Naive B cell (primary cell): ENCODE measurements around the gene MRLN. TPM values are rescaled to one million over a fixed set of nuclear protein-coding genes. Genes with fewer than 3 reads are reported as not detected.

Source experiments
- ATAC-seq, 2 donors: fragments of 150-1000 bp; cut with Tn5 transposase; 2 replicates each; pipeline ENCODE4 v1.10.0; 2021; ENCODE audit warnings: low read depth in 2 of 2, mild to moderate bottlenecking in 2 of 2, moderate library complexity in 2 of 2
- DNase-seq: peaks from one replicate; pipeline ENCODE4 v3.0.0; 2022
- H3K27ac Mint-ChIP-seq, 6 donors: one replicate each; pipeline ENCODE4 v1.8.0; 2020 to 2022; ENCODE audit warnings: mild to moderate bottlenecking in 6 of 6, mixed read lengths in 6 of 6, moderate library complexity in 5 of 6, inconsistent platforms in 2 of 6
- H3K27me3 Mint-ChIP-seq, 3 donors: one replicate each; pipeline ENCODE4 v1.8.0; 2021 to 2022; ENCODE audit warnings: mixed read lengths in 3 of 3, mild to moderate bottlenecking in 1 of 3
- H3K36me3 Mint-ChIP-seq, 2 donors: one replicate each; pipeline ENCODE4 v1.8.0; 2020 to 2022; ENCODE audit warnings: mixed read lengths in 2 of 2, inconsistent platforms in 1 of 2, mild to moderate bottlenecking in 1 of 2
- H3K4me1 Mint-ChIP-seq, 3 donors: one replicate each; pipeline ENCODE4 v1.8.0; 2020 to 2022; ENCODE audit warnings: mixed read lengths in 3 of 3, inconsistent platforms in 1 of 3, mild to moderate bottlenecking in 1 of 3, moderate library complexity in 1 of 3
- H3K4me3 Mint-ChIP-seq, 8 donors: one replicate each; pipeline ENCODE4 v1.8.0; 2020 to 2022; ENCODE audit warnings: mild to moderate bottlenecking in 8 of 8, mixed read lengths in 8 of 8, moderate library complexity in 8 of 8, inconsistent platforms in 2 of 8
- H3K9me3 Mint-ChIP-seq, 7 donors: one replicate each; pipeline ENCODE4 v1.8.0; 2020 to 2022; ENCODE audit warnings: mixed read lengths in 7 of 7, mild to moderate bottlenecking in 5 of 7, inconsistent platforms in 2 of 7, moderate library complexity in 1 of 7
- polyA plus RNA-seq, 6 donors: library from polyadenylated mRNA; unstranded; fragments of 300-500 nt; fragmentation: Illumina TruSeq; gene quantifications; one replicate each; pipeline ENCODE4 v1.2.3, GENCODE V29; 2021; ENCODE audit warnings: low read depth in 6 of 6

MRLN gene
- polyA plus RNA-seq, 6 donors from 2014 or later: not detected

- ATAC-seq (peak; percentile 86 to 87), DNase-seq (peak; percentile 37)
- Mint-ChIP-seq H3K36me3 (no peaks in the 10 kb centered on the region), H3K27ac (peak within 1 kb of the TSS in 3 of 6 donors; percentile 24 to 69 (median 41)), H3K4me3 (peak within 1 kb of the TSS; percentile 69 to 91 (median 86)), H3K27me3 (peaks cover 22 to 49% (median 44%) of the 10 kb centered on the region in 3 donors), H3K4me1 (peaks cover 6 to 18% (median 15%) of the 10 kb centered on the region in 3 donors), H3K9me3 (no peaks in the 10 kb centered on the region)
Measured at GRCh38 chr10:59709395-59710125, 43.7 kb downstream of the MRLN start, which contains the start of gene SLC16A9. Gene SLC16A9 (minus strand): TSS chr10:59709850. CDS start chr10:59684291, 25,559 bp downstream.

GRCh38 chr10:59708816-59709394 is 44.4 kb downstream of the MRLN start:
- Mint-ChIP-seq H3K36me3 (no peaks in the 10 kb centered on the region), H3K27ac (no peak overlapping the region), H3K9me3 (no peaks in the 10 kb centered on the region), H3K4me1 (peaks cover 6 to 18% (median 15%) of the 10 kb centered on the region in 3 donors), H3K27me3 (peaks cover 26 to 46% (median 43%) of the 10 kb centered on the region in 3 donors), H3K4me3 (peak overlapping the region in 7 of 8 donors; percentile 78 to 88 (median 85))
- peak; percentile 35 to 44 for ATAC-seq
- DNase-seq: no peak

GRCh38 chr10:59706851-59707797 is 46.1 kb downstream of the MRLN start:
- Mint-ChIP-seq H3K27me3 (peaks cover 20 to 41% (median 40%) of the 10 kb centered on the region in 3 donors), H3K4me3 (peak overlapping the region in 3 of 8 donors; percentile 27 to 88 (median 76)), H3K27ac (peak overlapping the region in 1 of 6 donors; percentile 69), H3K9me3 (no peaks in the 10 kb centered on the region), H3K4me1 (peaks cover 6 to 18% (median 15%) of the 10 kb centered on the region in 3 donors), H3K36me3 (no peaks in the 10 kb centered on the region)
- DNase-seq: no peak
- ATAC-seq: no peak

GRCh38 chr10:59705931-59706330 is 47.3 kb downstream of the MRLN start:
- ATAC-seq: no peak
- Mint-ChIP-seq H3K36me3 (no peaks in the 10 kb centered on the region), H3K9me3 (no peaks in the 10 kb centered on the region), H3K27ac (no peak overlapping the region), H3K4me1 (peaks cover 6 to 18% (median 15%) of the 10 kb centered on the region in 3 donors), H3K27me3 (peaks cover 19 to 44% (median 28%) of the 10 kb centered on the region in 3 donors), H3K4me3 (no peak overlapping the region)
- DNase-seq: no peak

- H3K36me3 Mint-ChIP-seq: no peaks in the 10 kb centered on the region
- peaks cover 12 to 38% (median 19%) of the 10 kb centered on the region in 3 donors for H3K27me3 Mint-ChIP-seq
- H3K4me3 Mint-ChIP-seq: no peak overlapping the region
- no peak overlapping the region for H3K27ac Mint-ChIP-seq
- peaks cover 6 to 12% (median 11%) of the 10 kb centered on the region in 3 donors for H3K4me1 Mint-ChIP-seq
- no peak for DNase-seq
- no peak for ATAC-seq
- H3K9me3 Mint-ChIP-seq: no peaks in the 10 kb centered on the region
Measured at GRCh38 chr10:59704630-59705029, 48.6 kb downstream of the MRLN start.

- H3K27ac Mint-ChIP-seq: no peak overlapping the region
- H3K27me3 Mint-ChIP-seq: peaks cover 4 to 29% (median 11%) of the 10 kb centered on the region in 3 donors
- no peaks in the 10 kb centered on the region for H3K36me3 Mint-ChIP-seq
- ATAC-seq (no peak), DNase-seq (no peak)
- H3K4me1 Mint-ChIP-seq: no peaks in the 10 kb centered on the region
- no peak overlapping the region for H3K4me3 Mint-ChIP-seq
- H3K9me3 Mint-ChIP-seq: no peaks in the 10 kb centered on the region
Measured at GRCh38 chr10:59702347-59702746, 50.9 kb downstream of the MRLN start.

GRCh38 chr10:59700709-59701108 is 52.5 kb downstream of the MRLN start:
- Mint-ChIP-seq H3K4me3 (no peak overlapping the region), H3K4me1 (no peaks in the 10 kb centered on the region), H3K9me3 (no peaks in the 10 kb centered on the region), H3K36me3 (no peaks in the 10 kb centered on the region), H3K27ac (no peak overlapping the region), H3K27me3 (peaks cover 0 to 13% (median 4%) of the 10 kb centered on the region in 3 donors)
- no peak for DNase-seq
- no peak for ATAC-seq

- DNase-seq (no peak), ATAC-seq (no peak)
- Mint-ChIP-seq H3K9me3 (no peaks in the 10 kb centered on the region), H3K27me3 (peaks cover 0 to 11% (median 0%) of the 10 kb centered on the region in 3 donors), H3K4me1 (no peaks in the 10 kb centered on the region), H3K27ac (no peak overlapping the region), H3K36me3 (no peaks in the 10 kb centered on the region), H3K4me3 (no peak overlapping the region)
Measured at GRCh38 chr10:59698326-59698725, 54.9 kb downstream of the MRLN start.

- Mint-ChIP-seq H3K9me3 (no peaks in the 10 kb centered on the region), H3K4me1 (no peaks in the 10 kb centered on the region), H3K36me3 (no peaks in the 10 kb centered on the region), H3K27me3 (no peaks in the 10 kb centered on the region), H3K4me3 (no peak overlapping the region), H3K27ac (no peak overlapping the region)
- DNase-seq (no peak), ATAC-seq (no peak)
Measured at GRCh38 chr10:59695637-59696036, 57.6 kb downstream of the MRLN start.

- DNase-seq (no peak), ATAC-seq (no peak)
- no peaks in the 10 kb centered on the region for H3K9me3 Mint-ChIP-seq
- no peak overlapping the region for H3K27ac Mint-ChIP-seq
- H3K4me3 Mint-ChIP-seq: no peak overlapping the region
- H3K36me3 Mint-ChIP-seq: no peaks in the 10 kb centered on the region
- no peaks in the 10 kb centered on the region for H3K27me3 Mint-ChIP-seq
- H3K4me1 Mint-ChIP-seq: no peaks in the 10 kb centered on the region
Measured at GRCh38 chr10:59694936-59695335, 58.3 kb downstream of the MRLN start.

- no peak for DNase-seq
- Mint-ChIP-seq H3K4me3 (no peak overlapping the region), H3K9me3 (no peaks in the 10 kb centered on the region), H3K4me1 (peaks cover 8 to 10% (median 8%) of the 10 kb centered on the region in 3 donors), H3K27me3 (no peaks in the 10 kb centered on the region), H3K36me3 (no peaks in the 10 kb centered on the region), H3K27ac (peak overlapping the region in 1 of 6 donors; percentile 7)
- no peak for ATAC-seq
Measured at GRCh38 chr10:59692113-59692512, 61.1 kb downstream of the MRLN start.

GRCh38 chr10:59688921-59689351 is 64.3 kb downstream of the MRLN start:
- H3K27ac Mint-ChIP-seq: peak overlapping the region in 2 of 6 donors; percentile 56 to 75
- H3K4me3 Mint-ChIP-seq: peak overlapping the region in 3 of 8 donors; percentile 7 to 54 (median 28)
- no peaks in the 10 kb centered on the region for H3K27me3 Mint-ChIP-seq
- DNase-seq (no peak), ATAC-seq (peak; percentile 86 to 95)
- peaks cover 8 to 10% (median 8%) of the 10 kb centered on the region in 3 donors for H3K4me1 Mint-ChIP-seq
- H3K9me3 Mint-ChIP-seq: no peaks in the 10 kb centered on the region
- H3K36me3 Mint-ChIP-seq: no peaks in the 10 kb centered on the region

- no peaks in the 10 kb centered on the region for H3K36me3 Mint-ChIP-seq
- H3K27me3 Mint-ChIP-seq: no peaks in the 10 kb centered on the region
- ATAC-seq: no peak
- H3K9me3 Mint-ChIP-seq: no peaks in the 10 kb centered on the region
- peaks cover 8 to 10% (median 8%) of the 10 kb centered on the region in 3 donors for H3K4me1 Mint-ChIP-seq
- no peak overlapping the region for H3K4me3 Mint-ChIP-seq
- DNase-seq: no peak
- no peak overlapping the region for H3K27ac Mint-ChIP-seq
Measured at GRCh38 chr10:59687657-59688056, 65.6 kb downstream of the MRLN start.
